Astrocyte (in vitro differentiated cells and primary cell): ENCODE measurements around the gene TAF3. TPM values are rescaled to one million over a fixed set of nuclear protein-coding genes. Genes with fewer than 3 reads are reported as not detected.

ENCODE experiments used
- DNase-seq: peaks from one replicate; pipeline ENCODE4 v3.0.0-alpha.2; 2010; ENCODE audit warnings: low read depth
- FAIRE-seq: peaks from 2 replicates; lab custom pipeline; 2011; peaks lifted over from hg19 to GRCh38; lab: Jason Lieb, UNC
- H2AFZ ChIP-seq: 2 replicates; pipeline ENCODE4 v1.6.0; 2012; ENCODE audit warnings: low read depth, low read length, inconsistent platforms
- H3K27ac ChIP-seq: 2 replicates; pipeline ENCODE4 v1.5.1; 2011; ENCODE audit warnings: low read depth, low read length, inconsistent platforms
- H3K27me3 ChIP-seq: 2 replicates; pipeline ENCODE4 v1.6.0; 2011; ENCODE audit warnings: low read length, inconsistent platforms; ENCODE audit not compliant: insufficient read depth
- H3K36me3 ChIP-seq: 2 replicates; pipeline ENCODE4 v1.5.1; 2011; ENCODE audit warnings: low read length, inconsistent platforms; ENCODE audit not compliant: insufficient read depth
- H3K4me1 ChIP-seq: 2 replicates; pipeline ENCODE4 v1.5.1; 2011; ENCODE audit warnings: low read length, inconsistent platforms; ENCODE audit not compliant: insufficient read depth
- H3K4me2 ChIP-seq: 2 replicates; pipeline ENCODE4 v1.6.0; 2012; ENCODE audit warnings: low read length, inconsistent platforms
- H3K4me3 ChIP-seq: 2 replicates; pipeline ENCODE4 v1.5.1; 2011; ENCODE audit warnings: low read depth, mild to moderate bottlenecking, low read length, inconsistent platforms; ENCODE audit not compliant: insufficient read depth
- H3K79me2 ChIP-seq: 2 replicates; pipeline ENCODE4 v1.6.0; 2012; ENCODE audit warnings: mild to moderate bottlenecking, low read length, inconsistent platforms; ENCODE audit not compliant: insufficient read depth
- H3K9ac ChIP-seq: 2 replicates; pipeline ENCODE4 v1.6.0; 2012; ENCODE audit warnings: mild to moderate bottlenecking, low read length, inconsistent platforms
- H3K9me3 ChIP-seq: 2 replicates; pipeline ENCODE4 v1.5.1; 2012; ENCODE audit warnings: low read depth, mild to moderate bottlenecking, low read length, inconsistent platforms; ENCODE audit not compliant: insufficient read depth
- H4K20me1 ChIP-seq: 2 replicates; pipeline ENCODE4 v1.6.0; 2012; ENCODE audit warnings: low read length, inconsistent platforms; ENCODE audit not compliant: insufficient read depth
- H3K27ac Mint-ChIP-seq: one replicate; pipeline ENCODE4 v1.8.0; 2021; ENCODE audit warnings: mild to moderate bottlenecking, mixed read lengths; ENCODE audit not compliant: unreplicated experiment
- H3K27me3 Mint-ChIP-seq: one replicate; pipeline ENCODE4 v1.8.0; 2021; ENCODE audit warnings: low read depth, mixed read lengths; ENCODE audit not compliant: unreplicated experiment
- H3K36me3 Mint-ChIP-seq: one replicate; pipeline ENCODE4 v1.8.0; 2021; ENCODE audit warnings: low read depth, mixed read lengths; ENCODE audit not compliant: unreplicated experiment
- H3K4me1 Mint-ChIP-seq: one replicate; pipeline ENCODE4 v1.8.0; 2021; ENCODE audit warnings: low read depth, mixed read lengths; ENCODE audit not compliant: unreplicated experiment
- H3K4me3 Mint-ChIP-seq: one replicate; pipeline ENCODE4 v1.8.0; 2021; ENCODE audit warnings: mild to moderate bottlenecking, moderate library complexity, mixed read lengths; ENCODE audit not compliant: unreplicated experiment
- H3K9me3 Mint-ChIP-seq: one replicate; pipeline ENCODE4 v1.8.0; 2021; ENCODE audit warnings: mild to moderate bottlenecking, mixed read lengths; ENCODE audit not compliant: unreplicated experiment
- EZH2 ChIP-seq: IDR thresholded peaks from 2 replicates; pipeline ENCODE4 v1.6.1; 2012; ENCODE audit warnings: mild to moderate bottlenecking, low read length, inconsistent platforms; ENCODE audit not compliant: insufficient read depth
- total RNA-seq: library from RNA; stranded (reverse); gene quantifications from 2 replicates; pipeline ENCODE4 v1.2.1, GENCODE V29; 2021
- TF ChIP-seq, protein P1 (sequence below): IDR thresholded peaks from 2 replicates; pipeline ENCODE4 v1.5.1; 2011; ENCODE audit warnings: low read depth, mild to moderate bottlenecking, inconsistent platforms, low read length, moderate library complexity; ENCODE audit not compliant: insufficient read depth

TAF3 gene
- total RNA-seq, 1 donor from 2014 or later = 10.2 TPM

DNA sequence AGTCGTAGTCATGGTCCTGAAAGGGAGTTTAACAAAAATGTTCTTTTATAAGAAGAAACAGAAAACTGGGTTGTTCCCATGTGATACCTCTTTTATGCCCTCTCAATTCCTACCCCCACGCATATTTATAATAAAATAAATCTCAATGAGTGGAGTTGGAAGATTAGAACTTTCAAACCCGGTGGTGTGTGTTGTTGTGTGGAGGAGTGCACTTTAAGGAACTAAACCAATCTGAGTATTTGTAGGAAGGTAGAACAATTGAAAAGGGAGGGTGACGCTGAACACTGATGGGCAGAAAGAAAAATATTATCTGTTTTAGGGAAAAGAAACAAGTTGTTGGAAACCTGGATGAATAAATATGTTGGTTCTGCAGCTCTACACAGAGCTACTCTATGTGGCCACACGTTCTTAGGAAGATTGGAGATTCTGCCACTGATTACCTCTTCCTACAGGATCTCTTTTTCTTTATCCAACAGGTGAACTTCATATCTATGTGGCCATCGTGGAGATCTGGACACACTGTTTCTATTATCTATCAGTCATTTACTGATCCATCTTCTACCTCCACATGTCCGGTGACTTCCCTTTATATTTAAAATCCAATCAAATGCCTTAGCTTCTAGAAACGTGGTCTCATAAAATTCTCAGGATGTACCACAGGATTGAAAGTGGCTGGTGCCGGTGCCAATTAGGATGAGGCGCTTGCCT lies 223.1 kb downstream of the TAF3 start:
- FAIRE-seq (no peak), DNase-seq (no peak)
- Histone ChIP-seq H3K27me3 (peaks cover 98% of the 10 kb centered on the region), H3K9ac (no peak overlapping the region), H4K20me1 (peaks cover 9% of the 10 kb centered on the region), H3K79me2 (no peaks in the 10 kb centered on the region), H2AFZ (no peak overlapping the region), H3K36me3 (no peaks in the 10 kb centered on the region), H3K27ac (no peak overlapping the region), H3K4me3 (no peak overlapping the region), H3K9me3 (no peaks in the 10 kb centered on the region), H3K4me2 (no peak overlapping the region), H3K4me1 (no peaks in the 10 kb centered on the region)
- Mint-ChIP-seq H3K4me3 (no peak overlapping the region), H3K27ac (no peak overlapping the region), H3K9me3 (peaks cover 19% of the 10 kb centered on the region), H3K4me1 (peaks cover 2% of the 10 kb centered on the region), H3K36me3 (no peaks in the 10 kb centered on the region), H3K27me3 (peaks cover 89% of the 10 kb centered on the region)
- no peak for TF ChIP-seq EZH2
- TF ChIP-seq, protein P1, sequence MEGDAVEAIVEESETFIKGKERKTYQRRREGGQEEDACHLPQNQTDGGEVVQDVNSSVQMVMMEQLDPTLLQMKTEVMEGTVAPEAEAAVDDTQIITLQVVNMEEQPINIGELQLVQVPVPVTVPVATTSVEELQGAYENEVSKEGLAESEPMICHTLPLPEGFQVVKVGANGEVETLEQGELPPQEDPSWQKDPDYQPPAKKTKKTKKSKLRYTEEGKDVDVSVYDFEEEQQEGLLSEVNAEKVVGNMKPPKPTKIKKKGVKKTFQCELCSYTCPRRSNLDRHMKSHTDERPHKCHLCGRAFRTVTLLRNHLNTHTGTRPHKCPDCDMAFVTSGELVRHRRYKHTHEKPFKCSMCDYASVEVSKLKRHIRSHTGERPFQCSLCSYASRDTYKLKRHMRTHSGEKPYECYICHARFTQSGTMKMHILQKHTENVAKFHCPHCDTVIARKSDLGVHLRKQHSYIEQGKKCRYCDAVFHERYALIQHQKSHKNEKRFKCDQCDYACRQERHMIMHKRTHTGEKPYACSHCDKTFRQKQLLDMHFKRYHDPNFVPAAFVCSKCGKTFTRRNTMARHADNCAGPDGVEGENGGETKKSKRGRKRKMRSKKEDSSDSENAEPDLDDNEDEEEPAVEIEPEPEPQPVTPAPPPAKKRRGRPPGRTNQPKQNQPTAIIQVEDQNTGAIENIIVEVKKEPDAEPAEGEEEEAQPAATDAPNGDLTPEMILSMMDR = no peak

GRCh38 chr10:8041992-8042720 lies 223.9 kb downstream of the TAF3 start:
- TF ChIP-seq, protein P1 = no peak
- TF ChIP-seq EZH2 = peak; percentile 42
- no peak overlapping the region for H3K4me3 Mint-ChIP-seq
- peaks cover 19% of the 10 kb centered on the region for H3K9me3 Mint-ChIP-seq

More at GRCh38 chr10:8041992-8042720, 223.9 kb downstream of the TAF3 start:
- H3K4me2 ChIP-seq = no peak overlapping the region
- FAIRE-seq (no peak), DNase-seq (no peak)
- no peaks in the 10 kb centered on the region for H3K36me3 ChIP-seq
- H3K4me3 ChIP-seq = no peak overlapping the region
- H3K4me1 Mint-ChIP-seq = peaks cover 2% of the 10 kb centered on the region
- H3K9me3 ChIP-seq = no peaks in the 10 kb centered on the region
- no peaks in the 10 kb centered on the region for H3K36me3 Mint-ChIP-seq
- no peak overlapping the region for H2AFZ ChIP-seq
- no peaks in the 10 kb centered on the region for H3K79me2 ChIP-seq
- peaks cover 16% of the 10 kb centered on the region for H4K20me1 ChIP-seq
- H3K27me3 ChIP-seq = peaks cover 98% of the 10 kb centered on the region
- no peak overlapping the region for H3K27ac ChIP-seq
- no peak overlapping the region for H3K27ac Mint-ChIP-seq
- H3K9ac ChIP-seq = no peak overlapping the region
- H3K4me1 ChIP-seq = no peaks in the 10 kb centered on the region
- peaks cover 94% of the 10 kb centered on the region for H3K27me3 Mint-ChIP-seq
